ENCODE measurements around the gene USP44. TPM values are rescaled to one million over a fixed set of nuclear protein-coding genes. Genes with fewer than 3 reads are reported as not detected.
"Not testable (repeated sequence)": the region's sequence is repeated elsewhere in the genome, so short reads cannot be mapped to it uniquely, and the experiment has no call there.

Gene USP44
- 0.41 and 0.73 TPM in 2 replicates for total RNA-seq

DNA sequence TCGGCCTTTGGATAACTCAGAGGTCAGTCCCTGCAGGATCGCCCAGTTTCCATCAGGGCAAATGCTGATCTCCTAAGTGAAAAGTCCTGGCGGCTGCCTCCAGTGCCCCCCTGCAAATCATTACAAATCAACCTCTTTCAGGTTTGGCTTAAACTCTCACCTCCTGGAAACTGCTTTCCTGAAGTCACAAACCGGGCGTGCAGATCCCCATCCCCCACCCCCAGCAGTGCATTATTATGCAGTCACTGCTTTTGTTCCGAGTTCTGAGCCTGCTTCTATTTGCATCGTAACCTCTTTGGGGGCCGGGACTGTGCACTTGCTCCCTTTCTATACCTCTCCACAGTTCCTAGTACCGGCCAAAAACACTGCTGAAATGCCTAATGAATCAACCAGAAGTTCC is at the start of gene USP44:
USP44 (minus strand) TSS at position 172 of the 400 bp plus-strand sequence. CDS start 17,220 bp downstream, outside the sequence.
- DNase-seq (ENCODE audit: extremely low read depth, low read depth, low spot score) = no peak

DNA sequence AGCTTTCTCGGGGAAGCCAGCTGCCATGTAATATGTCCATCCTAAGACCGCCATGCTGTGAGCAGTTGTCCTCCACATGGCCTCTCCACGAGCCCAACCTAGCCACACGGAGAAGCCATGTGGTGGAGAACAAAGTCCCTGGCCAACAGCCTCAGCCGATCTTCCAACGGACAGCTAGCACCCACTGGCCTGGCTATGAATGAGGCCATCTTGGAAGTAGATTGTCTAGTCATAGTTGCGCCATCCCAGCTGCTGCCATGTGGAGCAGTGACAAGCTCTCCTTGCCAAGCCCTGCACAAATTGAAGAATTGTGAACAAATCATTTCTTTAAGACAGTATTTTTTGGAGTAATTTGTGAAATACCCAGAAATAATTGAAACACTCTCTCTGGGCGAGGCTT is 49.3 kb upstream of the USP44 start:
- no peak for DNase-seq (ENCODE audit: extremely low read depth, low read depth, low spot score)

DNA sequence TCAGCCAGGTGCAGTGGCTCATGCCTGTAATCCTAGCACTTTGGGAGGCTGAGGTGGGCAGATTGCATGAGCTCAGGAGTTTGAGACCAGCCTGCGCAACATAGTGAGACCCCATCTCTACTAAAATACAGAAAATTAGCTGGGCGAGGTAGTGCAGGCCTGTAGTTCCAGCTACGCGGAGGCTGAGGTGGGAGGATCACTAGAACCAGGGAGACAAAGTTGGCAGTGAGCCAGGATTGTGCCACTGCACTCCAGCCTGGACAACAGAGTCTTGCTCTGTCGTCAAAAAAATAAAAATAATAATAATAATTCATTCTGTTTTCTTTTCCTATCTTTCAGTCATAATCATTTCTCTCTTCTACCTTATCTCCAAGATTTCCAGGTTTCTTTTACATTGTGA is 48.6 kb upstream of the USP44 start:
- no peak for DNase-seq (ENCODE audit: extremely low read depth, low read depth, low spot score)

DNA sequence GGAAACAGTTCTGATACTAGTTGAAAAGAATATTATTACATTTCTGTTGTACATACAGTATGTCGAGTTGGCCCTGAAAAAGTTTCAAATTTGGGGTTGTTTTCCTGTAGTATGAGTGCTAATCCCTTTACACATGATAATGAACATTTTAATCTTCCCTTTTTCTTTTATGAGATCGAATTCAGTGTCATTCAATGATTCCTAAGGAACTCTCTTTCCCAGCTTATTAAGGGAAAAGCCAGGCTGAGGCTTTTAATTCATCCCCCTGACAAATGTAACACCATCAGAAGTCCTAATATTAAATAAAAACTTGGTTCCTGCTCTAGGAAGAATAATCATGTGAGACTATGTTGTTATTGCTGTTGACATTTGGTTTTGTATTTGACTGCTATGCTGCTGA is 42.9 kb upstream of the USP44 start:
- no peak for DNase-seq (ENCODE audit: extremely low read depth, low read depth, low spot score)

DNA sequence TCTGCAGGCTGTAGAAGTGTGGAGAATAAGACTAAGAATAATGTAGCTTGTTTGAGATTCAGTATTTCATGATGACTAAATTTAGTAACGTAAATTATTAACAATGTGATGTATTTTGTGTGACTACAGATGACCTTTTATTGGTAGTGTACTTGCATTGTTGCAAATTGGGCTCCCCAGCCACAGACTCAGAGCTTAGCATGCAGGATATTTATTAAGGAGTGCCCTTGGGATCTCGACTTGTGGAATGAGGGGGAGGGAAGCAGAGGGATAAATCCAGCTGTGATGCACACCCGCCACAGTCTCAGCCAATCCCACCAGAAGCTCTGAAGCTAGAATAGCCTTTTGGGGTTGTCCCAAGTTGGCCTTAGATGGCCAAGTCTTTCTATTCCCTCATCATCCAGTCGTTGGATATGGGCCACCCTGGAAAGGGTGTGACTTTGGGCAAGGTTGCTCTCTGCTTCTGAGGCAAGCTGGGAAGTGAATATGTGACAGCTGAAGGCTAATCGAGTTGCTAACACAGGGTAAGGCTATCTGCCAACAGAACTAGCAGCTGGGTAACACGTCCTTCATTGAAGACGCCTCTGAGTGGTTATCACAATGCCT is 42.1 kb upstream of the USP44 start:
- DNase-seq (ENCODE audit: extremely low read depth, low read depth, low spot score) = no peak

DNA sequence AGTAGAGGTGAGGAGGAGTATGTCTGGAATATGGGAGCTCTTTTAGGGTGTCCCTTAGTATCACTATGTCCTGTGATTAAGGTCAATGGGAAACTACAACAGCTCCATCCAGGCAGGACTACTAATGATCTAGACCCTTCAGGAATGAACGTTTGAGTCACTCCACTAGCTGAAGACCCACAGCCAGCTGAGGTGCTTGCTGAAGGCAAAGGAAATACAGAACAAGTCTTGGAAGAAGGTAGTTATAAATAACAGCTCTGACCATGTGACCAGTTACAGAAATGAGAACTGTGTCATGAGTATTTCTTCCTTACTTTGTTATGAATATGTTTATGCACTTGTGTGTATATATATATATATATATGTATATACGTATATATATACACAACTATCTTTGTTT is 40.5 kb upstream of the USP44 start:
- DNase-seq (ENCODE audit: extremely low read depth, low read depth, low spot score) = no peak

DNA sequence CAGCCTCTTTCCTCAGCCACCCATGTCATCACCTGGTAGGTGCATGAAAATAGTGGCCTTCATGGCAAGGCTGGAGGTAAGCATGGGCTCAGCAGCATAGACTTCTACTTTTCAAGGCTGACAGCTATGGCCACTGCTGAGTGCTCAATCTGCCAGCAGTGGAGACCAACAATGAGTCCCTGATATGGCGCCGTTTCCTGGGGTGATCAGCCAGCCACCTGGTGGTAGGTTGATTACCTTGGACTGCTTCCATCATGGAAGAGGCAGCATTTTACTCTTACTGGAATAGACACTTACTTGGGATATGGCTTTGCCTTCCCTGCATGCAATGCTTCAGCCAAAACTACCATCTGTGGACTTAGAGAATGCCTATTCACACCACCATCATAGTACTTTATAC is 39.5 kb upstream of the USP44 start:
- DNase-seq (ENCODE audit: extremely low read depth, low read depth, low spot score) = no peak

DNA sequence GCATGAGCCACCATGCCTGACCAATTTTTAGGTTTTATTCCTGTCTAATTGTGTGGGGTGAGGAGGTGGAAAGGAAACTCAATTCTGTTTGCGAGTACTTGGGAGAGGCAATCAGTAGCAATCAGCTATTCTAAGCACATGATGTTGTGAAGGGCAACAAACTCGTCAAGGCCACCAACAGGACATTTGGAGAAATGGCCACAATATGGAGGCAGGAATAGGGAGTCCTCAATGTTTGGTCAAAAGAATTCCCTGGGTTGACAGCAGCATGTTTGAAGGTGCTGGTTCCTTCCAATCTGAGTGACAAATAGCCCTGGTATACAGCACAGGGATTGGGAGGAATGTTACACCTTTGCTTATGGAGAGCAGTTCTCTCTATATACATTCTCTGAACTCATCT is 32.7 kb upstream of the USP44 start:
- no peak for DNase-seq (ENCODE audit: extremely low read depth, low read depth, low spot score)

DNA sequence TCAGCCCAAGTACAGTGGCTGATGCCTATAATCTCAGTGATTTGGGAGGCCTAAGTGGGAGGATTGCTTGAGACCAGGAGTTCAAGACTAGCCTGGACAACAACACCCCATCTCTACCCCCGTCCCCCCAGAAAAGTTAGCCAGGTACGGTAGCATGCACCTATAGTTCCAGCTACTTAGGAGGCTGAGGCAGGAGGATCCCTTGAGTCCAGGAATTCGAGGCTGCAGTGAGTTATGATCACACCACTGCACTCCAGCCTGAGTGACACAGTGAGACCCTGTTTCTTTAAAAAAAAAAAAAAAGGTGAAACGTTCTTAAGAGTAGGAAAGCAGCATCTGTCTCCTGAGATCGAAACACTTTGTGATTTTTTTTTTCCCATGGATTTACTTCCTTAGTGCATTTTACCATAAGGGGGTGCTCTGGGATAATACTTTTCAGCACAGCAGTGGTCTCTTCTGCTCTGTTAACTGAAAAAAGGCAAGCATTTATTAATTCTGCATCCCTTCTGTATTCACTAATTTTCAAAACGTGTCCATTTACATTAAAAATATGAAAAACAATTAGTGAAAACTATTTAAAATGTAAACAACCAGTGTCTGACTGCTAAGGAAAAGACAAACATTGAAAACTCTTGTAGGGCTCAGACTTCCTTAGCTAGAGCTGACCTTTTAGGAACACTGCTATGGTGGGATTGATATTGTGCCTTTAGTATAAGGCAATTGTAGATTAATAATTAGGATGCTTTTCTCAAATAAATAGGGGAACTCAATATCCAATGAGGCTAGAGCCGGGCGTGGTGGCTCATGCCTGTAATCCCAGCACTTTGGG is 31.2 kb upstream of the USP44 start:
- DNase-seq (ENCODE audit: extremely low read depth, low read depth, low spot score) = no peak

DNA sequence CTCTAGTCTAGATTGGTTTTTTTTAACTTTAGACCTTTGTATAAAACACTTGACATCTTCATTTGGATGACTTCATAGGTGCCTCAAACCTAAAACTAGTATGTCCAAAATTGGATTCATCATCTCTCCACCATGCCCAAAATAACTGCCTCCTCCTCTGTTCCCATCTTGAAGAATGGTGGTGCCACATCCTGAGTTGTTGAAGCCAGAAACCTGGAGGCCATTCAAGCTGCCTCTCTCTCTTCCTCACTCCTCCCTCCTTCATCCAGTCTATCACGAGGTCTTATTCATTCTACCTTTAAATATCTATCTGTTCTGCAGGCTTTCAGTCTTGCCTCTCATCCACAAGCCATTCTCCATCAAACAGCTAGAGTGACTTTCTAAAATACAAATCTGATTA is 26.5 kb upstream of the USP44 start:
- DNase-seq (ENCODE audit: extremely low read depth, low read depth, low spot score) = no peak

DNA sequence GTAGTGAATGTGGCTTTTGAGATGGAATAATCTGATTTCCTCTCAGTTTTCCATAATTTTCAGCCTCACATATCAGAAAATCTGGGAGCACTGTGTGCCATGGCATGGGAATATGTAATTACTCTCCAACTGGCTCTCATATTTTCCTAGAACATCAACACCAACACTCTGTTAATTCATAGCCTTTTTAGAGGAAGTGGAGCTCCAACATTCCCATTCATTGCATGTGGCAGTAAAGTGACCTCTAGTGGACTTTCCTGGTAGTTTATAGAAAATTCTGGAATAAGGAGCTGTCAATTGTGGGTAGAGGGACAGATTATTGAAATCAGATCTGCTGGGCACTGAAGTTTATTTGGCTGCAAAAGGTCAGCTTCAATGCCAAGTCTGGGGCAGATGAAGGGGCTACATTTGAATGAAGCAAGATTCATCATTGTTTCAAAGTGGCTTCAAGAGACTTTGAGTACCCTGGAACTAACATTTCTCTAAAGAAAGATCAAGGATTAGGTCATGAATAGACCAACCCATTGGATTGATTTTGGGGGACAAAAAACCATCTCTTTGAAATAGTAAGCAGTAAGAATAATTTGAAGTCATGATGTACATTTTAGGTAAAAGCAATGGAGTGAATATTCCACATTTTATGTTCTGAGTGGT is 23.6 kb upstream of the USP44 start:
- DNase-seq (ENCODE audit: extremely low read depth, low read depth, low spot score) = peak; percentile 37

DNA sequence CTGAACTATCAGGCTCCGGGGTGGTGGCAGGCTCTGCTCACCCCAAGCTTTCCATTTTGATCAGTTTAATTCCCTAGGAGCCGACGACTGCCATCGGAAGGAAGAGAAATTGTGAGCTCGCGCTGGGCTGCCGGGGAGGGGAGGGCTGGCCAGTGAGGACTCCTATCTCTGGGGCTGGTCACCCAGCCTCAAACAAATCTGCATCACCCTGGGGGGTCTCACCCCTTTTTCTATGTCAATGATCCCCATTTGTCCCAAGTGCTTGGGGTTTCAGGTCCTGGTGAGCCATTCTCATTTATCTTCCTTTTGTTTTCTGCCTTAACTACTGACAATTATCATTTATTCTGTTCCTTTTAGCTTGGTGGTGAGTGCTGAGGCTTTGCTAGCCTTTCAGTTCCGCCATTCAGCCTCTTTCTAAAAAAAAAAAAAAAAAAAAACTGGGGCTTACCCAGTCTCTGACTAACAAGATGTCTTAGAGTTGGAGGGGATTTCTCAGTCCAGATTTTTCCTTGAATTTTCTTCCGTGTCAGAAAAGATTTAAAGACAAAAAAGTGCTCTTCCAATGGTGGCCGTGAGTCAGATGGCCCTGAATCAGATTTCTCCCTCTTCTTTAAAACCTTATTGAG is 22.8 kb upstream of the USP44 start:
- no peak for DNase-seq (ENCODE audit: extremely low read depth, low read depth, low spot score)

DNA sequence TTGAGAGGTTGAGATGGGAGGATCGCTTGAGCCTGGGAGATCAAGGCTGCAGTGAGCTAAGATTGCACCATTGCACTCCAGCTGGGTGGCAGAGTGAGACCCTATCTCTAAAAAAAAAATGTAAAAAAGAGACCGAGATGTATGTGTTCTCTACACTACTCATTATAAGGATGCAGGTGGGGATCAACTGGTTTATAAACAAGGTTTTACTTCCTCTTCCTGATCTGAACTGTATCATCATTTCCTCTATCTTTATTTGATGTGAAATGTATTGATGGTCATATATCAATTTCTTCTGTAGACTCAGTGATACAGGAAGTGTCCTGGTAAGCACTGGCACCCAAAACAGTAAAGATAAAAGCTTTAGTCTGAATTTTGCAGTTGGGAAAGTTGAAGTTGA is 20.1 kb upstream of the USP44 start:
- no peak for DNase-seq (ENCODE audit: extremely low read depth, low read depth, low spot score)

DNA sequence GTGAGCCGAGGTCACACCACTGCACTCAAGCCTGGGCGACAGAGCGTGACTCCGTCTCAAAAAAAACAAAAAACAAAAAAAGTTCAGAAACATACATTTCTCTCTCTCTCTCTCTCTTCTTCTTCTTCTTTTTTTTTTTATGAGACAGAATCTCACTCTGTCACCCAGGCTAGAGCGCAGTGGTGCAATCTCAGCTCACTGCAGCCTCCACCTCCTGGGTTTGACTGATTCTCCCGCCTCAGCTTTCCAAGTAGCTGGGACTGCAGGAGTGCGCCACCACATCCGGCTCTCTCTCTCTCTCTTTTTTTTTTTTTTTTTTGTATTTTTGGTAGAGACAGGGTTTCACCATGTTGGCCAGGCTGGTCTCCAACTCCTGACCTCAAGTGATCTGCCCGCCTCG is 16.8 kb upstream of the USP44 start:
- not testable (repeated sequence) for DNase-seq (ENCODE audit: extremely low read depth, low read depth, low spot score)

DNA sequence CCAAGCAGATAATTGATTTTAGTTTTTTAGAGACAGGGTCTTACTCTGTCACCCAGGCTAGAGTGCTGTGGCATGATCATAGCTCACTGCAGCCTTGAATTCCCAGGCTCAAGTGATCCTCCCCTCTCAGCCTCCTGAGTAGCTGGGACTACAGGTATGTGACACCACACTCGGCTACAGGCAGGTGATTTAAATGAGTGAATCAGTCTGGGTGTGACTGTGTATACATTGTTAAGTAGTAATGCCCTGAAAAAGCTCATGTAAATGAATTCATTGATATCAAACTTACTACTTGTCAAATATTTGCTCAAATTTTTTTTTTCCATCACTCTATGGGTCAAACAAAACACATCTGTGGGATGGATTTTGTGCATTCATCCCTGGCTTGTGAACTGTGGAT is 6.3 kb upstream of the USP44 start:
- no peak for DNase-seq (ENCODE audit: extremely low read depth, low read depth, low spot score)

DNA sequence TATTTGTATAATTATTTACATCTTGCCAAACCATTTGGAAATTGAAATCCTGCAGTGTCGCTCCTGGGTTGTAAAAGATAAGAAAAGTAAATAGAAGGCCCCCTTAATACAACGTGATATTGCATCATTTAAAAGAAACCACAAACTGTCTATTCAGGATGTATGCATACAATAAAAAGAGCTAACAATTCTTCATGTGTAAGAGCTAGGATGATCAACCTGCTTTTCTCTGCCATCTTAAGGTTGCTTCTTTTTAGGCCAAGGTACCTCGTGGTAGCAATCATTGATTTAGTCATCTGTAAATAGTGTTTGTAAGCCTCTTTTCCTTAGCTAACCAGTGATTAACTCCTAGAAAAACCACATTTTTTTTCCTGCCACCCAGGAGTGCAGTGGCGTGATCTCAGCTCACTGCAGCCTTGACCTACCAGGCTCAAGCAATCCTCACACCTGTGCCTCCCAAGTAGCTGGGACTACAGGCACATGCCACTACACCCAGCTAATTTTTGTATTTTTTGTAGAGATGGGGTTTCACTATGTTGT is 3.3 kb upstream of the USP44 start:
- DNase-seq (ENCODE audit: extremely low read depth, low read depth, low spot score) = no peak

DNA sequence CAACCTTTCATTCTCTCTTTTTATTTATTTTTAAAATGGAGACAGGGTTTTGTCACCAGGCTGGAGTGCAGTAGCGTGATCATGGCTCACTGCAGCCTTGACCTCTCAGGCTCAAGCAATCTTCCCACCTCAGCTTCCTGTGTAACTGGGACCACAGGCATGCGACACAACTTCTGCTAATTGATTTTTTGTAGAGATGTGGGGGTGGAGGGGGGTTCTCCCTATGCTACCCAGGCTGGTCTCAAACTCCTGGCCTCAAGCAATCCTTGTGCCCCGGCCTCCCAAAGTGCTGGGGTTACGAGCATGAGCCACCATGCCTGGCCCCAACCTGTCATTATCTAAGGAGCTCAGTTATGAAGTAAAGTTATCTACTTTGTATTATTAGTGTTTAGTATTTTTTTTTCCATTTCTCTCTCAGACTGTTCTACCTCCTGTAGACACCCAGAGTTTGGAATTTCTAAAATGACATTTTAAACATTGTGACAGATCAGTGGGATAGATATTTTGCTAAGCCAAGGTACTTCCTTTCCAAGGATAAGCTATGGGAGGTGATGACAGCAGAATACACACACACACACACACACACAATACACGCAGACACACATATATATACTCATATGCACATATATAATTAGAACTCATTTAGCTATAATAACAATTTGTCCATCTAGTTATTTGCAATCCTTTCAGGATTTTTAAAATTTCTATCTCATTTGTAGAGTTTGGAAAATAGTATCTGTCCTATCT is 2.1 kb upstream of the USP44 start:
- DNase-seq (ENCODE audit: extremely low read depth, low read depth, low spot score) = no peak

DNA sequence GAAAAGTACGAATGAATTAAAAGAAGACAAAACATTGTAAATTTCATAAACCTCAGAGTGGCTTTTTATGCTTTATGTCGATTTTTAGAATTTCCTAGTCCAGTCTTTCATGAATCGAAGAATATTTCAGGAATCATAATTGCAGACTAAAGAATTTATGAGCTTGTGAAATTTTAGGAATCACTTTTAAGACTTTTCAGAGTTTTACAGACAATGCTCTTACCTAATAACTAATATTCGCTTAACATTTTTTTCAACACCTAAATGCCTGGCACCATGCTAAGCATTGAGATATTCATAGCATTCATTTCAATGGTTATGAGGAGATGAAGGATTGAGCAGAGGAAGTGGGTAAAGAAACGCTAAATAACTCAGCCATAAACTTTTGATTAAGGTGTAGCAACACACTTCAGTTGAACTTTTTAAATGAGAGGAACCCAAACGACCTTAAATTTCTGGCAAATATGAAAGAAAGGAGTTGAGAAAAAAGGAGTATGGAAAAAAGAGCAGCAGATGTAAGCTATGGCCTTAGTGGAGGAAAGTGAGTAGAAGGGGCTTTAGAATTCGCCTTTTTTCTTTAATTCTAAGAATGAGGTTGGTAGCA is 739 bp upstream of the USP44 start:
- DNase-seq (ENCODE audit: extremely low read depth, low read depth, low spot score) = no peak

DNA sequence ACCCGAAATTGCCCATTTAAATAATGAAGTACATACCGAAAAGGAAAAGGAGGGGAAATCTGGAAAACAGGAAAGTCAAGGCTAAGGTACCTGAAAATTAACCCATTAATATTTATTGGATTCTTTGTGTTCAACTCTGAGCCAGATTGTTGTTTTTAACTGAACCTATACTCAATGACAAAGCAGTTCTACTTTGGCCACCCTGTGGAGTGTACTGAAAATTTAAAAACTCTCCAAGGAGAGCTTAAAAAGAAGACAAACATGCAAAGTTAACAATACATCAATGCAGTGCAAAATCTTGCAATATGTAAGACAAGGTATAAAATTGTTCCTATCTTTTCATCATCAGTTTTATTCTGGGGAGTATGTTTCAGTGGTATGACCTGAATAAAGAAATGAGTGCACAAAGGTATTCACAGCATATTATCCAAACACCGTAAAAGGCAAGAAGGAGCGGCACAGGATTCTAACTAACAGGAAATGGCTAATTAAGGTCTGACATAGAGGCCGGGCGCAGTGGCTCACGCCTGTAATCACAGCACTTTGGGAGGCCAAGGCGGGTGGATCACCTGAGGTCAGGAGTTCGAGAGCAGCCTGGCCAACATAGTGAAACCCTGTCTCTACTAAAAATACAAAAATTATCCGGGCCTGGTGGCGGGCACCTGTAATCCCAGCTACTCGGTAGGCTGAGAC is 1.7 kb downstream of the USP44 start:
- DNase-seq (ENCODE audit: extremely low read depth, low read depth, low spot score) = no peak
